CD4-positive, alpha-beta T cell treated with Interleukin-15 for 4 hours (primary cell): ENCODE data around the gene FTO.
"Not testable (repeated sequence)": the region's sequence is repeated elsewhere in the genome, so short reads cannot be mapped to it uniquely, and the experiment has no call there.

Source experiments
- DNase-seq: peaks from one replicate; pipeline ENCODE4 v3.0.0-alpha.2; 2020; ENCODE audit warnings: low spot score

The FTO gene

DNA sequence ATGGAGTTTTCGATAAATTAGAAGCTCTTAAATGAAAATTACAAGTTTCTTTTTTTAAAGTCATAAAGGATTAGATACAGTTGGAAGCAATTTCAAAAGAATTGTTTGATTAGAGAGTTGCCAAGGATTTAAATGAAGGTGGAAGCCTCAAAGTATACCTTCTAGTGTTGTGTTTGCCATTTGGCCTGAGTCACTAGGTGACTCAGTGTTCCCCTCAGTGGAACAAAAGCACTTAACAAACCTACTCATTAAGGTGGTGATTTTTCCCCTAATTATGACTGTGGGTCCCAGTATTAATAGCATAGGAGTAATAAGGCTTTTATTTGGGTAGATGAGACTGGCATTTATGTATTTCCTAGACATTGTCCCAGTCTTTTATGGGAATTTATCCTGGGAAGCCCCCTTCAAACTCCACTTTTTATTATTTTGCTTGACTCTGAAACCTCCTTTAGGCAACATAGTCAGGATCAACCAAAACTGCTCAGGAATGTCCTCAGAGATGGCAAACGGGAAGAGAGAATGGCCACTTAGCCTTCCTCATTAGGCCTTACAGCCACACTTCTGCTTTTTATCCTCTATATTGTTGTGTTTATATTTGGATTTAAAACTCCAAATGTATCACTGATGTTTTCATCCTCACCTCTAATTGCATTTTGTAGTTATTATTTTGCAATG lies 161.0 kb downstream of the FTO start:
- no peak for DNase-seq

DNA sequence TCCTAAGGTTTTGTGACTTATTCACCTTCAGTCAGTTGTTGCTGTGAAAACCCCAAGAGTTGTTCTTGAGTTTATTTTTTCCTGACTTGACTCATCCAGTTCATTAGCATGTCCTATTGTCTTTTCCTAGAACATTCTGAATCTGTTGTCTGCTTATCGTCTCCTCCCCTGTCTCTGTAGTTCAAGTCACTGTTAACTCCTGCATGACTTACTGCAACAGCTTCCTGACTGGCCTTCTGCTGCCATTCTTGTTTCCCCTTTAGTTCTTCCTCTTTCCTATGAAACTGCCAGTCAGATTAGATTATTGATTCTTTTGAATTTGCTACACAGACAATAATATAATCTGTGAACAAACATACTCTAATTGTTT lies 161.5 kb downstream of the FTO start:
- no peak for DNase-seq

DNA sequence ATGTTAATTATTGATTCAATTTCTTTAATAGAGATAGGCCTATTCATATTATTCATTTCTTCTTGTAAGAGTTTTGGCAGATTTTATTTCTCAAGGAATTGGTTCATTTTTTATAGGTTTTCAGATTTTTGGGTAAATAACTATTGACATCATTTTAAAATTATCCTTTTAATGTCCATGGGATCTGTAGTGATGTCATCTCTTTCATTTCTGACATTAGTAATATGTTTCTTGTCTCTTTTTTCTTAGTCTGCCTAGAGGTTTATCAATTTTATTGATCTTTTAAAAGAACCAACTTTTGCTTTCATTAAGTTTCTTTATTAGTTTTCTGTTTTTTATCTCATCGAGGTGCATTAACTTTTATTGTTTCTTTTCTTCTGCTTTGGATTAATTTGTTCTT lies 162.6 kb downstream of the FTO start:
- DNase-seq, result no peak

DNA sequence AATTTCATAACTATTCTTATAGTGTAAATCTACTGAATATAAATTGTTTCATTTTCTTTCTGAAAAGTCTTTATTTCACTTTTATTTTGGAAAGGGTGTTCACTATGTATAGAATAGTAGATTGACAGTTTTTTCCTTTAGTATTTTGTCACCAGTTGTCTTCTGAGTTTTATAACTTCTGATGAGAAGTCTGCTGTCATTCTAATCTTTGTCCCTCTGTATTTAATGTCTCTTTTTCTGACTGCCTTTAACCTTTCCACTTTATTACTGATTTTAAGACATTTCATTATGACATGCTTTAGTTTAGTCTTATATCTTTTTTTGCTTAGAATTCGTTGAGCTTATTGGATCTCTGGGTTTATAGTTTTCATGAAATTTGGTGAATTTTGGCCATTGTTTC lies 166.9 kb downstream of the FTO start:
- no peak for DNase-seq

DNA sequence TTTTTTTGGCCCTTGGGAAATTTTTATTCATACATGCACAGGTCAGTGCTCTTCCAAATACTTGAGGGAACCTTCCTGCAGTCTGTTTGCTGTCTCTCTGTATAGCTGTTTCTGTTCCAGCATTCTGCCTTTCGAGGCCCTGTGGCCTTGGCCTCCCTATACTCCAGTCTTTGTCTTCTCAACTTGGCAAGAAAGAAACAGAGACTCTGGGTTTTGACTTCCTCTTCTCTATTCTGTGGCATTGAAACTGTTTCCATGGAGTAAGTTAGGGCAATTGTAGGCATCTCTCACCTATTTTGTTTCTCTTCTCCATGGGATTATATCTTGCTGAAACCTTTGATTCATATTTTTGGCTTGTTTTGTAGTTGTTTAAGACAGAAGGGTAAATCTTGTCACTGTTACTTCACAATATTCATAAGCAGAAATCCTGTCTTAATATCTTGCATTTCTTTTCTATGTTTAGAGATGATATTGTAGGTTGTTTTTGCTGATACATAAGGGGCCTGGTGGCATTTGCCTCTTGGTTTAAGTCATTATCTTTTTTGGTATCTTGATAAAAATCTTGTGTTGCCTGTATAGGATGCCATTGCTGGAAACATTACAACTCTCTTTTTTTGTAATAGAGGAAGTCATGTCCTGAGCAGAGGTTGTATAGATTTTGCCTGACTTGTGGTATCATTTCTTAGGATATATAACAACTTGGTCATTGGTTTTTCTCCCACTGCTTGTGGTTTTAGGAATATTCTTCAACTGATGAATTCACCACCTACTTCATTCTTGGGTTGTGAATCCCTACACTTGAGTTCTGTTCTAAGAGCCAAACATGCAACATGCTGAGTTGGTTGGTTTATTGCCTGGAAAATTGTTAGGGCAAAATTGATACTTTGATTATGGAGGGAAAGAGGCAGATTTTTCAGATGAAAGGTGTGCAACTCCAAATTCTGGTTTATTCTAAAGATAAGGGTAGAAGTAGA lies 168.6 kb downstream of the FTO start:
- no peak for DNase-seq

DNA sequence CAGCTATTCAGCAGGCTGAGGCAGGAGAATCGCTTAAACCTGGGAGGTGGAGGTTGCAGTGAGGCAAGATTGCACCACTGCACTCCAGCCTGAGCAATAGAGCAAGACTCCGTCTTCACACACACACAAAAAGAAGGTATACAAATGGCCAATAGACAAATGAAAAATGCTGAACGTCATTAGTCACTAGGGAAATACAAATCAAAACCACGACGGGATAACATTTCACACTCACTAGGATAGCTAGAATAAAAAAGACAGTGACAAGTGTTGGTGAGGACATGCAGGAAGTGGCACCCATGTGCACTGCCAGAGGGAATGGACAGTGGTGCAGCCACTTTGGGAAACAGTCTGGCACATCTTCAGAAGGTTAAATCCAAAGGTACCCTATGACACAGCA lies 172.9 kb downstream of the FTO start:
- DNase-seq, result no peak

DNA sequence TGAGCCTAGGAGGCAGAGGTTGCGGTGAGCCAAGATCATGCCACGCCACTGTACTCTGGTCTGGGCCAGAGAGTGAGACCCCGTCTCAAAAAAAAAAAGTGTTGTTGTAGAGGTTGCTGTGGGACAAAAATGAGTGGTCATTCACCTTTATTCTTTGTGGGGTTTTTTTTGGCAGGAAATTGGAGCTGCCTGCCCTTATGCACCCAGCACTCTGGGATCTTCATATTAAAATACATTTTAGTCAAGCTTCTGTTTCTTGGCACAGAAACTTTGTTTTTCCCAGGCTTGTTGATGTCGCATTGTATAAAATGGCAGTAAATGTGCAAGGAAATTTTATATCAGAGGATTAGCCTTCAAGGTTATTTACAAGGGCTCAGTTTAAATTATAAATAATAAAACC lies 174.3 kb downstream of the FTO start:
- DNase-seq, result no peak

DNA sequence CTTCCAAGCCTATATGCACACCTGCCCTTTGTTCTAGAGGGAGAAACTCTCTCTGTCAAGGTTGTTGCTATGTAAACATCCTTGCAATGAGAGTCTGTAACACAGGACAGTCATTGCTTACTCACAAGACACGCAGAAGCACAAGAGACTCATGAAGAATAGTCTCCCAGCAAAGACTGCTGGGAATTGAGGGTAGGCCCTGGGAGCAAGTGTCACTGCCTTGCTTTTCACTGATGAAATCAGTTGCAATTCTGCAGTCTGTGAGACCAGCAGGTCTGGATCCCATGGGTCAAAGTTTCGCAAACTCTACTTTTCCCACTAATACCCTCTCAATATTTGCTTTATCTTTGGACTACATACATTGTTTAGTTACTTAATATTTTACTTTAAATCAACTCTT lies 177.4 kb downstream of the FTO start:
- DNase-seq, result no peak

DNA sequence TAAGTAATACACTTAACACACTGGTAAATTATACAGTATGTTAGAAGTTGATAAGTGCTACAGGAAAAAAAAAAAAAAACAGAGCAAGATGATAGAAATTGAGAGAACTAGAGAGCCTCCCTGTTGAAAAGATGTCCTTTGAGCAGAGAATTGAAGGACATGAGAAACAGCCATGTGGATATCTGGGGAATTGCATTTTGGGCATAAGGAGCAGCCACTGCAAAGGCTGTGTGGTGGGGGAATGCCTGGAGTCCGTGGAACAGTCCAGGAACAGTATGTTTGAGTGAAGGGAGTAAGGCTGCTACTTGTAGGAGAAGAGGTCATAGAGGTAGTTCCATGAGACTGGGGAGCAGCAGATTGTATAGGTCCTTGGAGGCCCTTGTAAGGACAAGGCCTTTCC lies 178.4 kb downstream of the FTO start:
- DNase-seq, result no peak

DNA sequence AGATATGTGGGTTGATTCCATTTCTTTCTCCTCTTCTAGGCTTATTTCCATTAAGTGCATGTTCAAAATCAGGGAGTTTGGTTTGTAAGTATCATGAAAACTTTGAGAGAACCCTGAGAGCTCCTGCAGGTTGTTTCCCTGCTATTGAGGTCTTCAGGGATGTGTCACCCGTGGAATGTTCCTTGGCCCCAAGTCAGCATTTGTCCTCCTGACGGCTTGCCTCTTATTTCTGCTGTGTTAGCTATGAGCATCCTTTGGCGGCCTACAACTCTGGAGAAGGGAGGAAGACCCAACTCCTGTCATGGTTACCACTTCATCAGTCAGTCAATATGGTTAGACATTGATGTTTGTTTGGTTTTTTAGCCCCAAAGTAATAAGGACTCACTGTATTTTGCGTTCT lies 180.8 kb downstream of the FTO start:
- DNase-seq, result no peak

DNA sequence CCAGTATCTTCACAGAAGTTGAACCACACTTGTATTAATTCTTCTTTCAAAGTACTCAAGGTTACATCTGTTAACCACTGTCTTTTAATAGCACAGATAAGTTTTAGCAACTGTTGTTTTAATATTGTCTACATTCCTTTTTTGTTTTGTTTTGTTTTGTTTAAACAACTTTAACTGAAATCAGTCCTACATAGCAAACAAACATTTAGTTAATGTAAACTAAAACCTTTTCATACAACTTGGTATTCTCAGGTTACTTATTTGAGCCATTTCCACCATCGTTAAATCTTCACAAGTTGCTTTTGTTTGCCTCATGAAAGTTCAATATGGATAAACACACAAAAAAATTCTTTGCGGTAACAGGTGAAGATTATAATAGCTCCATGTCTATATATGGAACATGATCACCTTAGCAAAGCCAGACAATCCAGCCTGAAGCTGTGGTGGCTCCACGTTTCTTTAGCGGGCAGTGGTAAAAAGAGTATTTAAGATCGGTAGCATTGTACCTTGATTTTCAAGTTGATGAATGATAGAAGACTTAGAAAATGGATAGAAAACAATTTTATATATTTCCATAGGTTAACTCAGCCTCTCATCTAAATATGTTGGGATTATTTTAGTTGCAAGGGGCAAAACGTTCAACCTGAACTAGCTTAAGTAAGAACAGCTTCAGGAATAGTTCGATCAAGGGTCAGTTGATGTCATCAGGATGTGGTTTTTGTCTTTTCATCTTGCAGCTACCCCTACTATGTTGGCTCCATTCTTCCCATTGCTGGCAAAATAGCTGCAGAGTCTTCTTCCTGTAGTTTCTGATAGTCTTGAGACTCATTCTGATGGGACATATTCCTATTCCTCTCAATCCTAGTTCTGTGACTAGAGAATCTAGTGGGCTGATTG lies 182.8 kb downstream of the FTO start:
- DNase-seq, result no peak

DNA sequence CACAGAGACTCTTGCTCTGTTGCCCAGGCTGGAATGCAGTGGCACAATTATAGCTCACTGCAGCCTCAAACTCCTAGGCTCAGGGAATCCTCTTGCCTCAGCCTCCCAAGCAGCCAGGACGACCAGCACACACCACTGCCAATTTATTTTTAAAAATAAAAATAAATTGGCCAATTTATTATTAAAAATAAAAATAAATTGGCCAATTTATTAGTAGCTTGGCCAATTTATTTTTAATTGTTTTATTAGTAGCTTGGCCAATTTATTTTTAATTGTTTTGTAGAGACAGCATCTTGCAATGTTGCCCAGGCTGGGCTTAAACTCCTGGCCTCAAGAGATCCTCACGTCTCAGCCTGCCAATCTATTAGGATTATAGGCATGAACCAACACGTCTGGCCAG lies 184.3 kb downstream of the FTO start:
- no peak for DNase-seq

DNA sequence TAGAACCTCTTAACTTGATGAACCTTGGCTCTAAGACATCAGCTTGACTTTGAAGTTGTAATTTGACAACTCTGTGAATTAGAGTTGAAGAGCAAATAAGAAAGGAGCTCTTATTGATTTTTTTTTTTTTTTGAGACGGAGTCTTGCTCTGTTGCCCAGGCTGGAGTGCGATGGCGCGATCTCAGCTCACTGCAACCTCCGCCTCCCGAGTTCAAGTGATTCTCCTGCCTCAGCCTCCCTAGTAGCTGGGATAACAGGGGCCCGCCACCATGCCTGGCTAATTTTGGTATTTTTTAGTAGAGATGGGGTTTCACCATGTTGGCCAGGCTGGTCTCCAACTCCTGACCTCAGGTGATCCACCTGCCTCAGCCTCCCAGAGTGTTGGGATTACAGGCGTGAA lies 186.9 kb downstream of the FTO start:
- DNase-seq, result not testable (repeated sequence)

DNA sequence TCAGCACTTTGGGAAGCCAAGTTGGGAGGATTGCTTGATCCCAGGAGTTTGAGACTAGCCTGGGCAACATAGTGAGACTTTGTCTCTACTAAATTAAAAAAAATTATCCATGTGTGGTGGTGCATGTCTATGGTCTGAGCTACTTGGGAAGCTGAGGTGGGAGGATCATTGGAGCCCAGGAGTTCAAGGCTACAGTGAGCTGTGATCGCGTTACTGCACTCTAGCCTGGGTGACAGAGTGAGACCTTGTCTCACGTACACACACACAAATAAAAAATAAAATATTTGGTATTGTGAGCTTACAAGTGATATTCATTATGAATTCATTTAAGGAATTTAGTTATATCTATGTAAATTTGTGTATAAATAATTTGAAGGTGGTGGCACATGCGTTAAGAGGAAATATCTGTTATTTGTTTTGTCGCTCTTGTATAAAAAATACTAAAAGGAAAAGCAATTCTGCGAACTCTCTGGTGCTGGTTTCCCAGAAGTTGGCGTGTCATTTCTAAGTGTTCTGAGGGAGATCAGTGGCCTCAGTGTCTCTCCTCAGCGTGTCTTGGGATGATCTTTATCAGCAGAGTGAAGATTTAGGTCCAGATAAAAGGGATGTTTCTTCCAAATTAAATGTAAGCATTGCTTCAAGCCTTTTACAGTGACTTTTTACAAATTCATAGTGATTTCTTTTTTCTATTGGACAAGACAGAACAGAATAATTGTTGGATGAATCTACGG lies 187.6 kb downstream of the FTO start:
- DNase-seq, result no peak

DNA sequence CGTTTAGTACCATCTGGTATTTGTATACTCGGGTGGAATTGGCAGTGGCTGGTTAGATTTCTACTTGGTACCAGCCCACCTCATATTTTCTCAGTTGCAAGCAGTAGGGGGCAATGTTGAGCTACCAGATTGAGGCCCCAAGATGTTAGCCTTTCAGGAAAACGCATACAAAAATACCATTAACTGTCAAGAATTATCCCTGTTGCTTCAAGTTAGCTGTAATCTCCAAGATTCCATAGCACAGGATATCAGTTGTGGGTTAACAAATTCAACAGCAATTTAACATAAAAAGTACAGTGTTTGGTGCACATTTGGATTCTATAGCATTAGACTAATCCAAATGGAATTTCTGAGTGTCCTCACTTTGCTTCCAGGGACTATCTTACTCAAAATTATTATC lies 188.2 kb downstream of the FTO start:
- peak; percentile 45 for DNase-seq

DNA sequence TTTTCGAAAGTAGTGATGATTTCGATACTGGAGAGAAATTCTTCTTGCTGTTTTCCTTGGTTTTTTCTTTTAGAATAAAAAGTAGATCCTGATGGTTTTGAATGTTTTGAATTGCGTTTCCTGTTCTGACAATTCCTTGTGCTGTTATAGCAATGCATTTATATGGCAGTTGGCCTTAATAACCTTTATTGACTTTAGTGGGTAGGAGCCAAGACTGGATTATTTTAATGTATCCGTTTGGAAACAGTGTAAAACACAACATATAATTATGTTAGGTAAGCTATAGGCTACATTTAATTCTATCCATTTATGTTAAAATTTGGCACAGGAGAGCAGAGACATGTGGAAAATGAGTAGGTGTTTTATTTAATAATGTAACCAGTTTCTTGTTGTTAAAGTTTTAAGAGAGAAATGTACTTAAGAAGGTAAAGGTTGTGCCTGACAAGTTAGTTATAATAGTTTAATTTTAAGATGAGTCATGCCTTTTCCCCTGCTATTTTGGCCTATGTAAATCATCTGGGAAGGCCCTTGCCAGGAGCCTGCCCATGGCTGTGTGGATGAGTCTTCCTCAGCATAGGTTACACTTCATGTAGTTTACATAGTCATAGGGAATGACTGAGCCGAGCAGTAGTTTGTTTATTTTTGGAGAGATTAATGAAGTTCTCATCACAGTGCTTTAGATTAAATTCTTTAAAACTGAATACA lies 189.9 kb downstream of the FTO start:
- DNase-seq, result no peak

DNA sequence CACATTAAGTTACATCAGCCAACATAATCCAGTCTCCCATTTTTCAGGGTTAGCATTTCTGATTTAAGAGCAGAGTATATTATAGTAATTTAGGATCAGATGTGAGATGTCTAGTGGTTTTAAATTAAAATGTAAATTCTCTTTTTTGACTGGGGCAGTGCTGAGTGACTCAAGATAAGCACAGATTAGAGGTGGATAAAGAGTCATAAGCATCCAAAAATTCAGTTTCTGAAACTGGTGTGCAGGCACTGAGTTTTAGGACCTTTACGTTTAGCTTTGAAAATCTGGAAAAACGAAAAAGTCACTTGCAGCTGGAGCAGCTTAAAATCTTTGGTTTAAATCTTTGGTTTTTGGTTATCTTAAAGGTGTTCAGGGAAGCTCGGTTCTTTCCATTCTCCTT lies 190.7 kb downstream of the FTO start:
- DNase-seq, result no peak

DNA sequence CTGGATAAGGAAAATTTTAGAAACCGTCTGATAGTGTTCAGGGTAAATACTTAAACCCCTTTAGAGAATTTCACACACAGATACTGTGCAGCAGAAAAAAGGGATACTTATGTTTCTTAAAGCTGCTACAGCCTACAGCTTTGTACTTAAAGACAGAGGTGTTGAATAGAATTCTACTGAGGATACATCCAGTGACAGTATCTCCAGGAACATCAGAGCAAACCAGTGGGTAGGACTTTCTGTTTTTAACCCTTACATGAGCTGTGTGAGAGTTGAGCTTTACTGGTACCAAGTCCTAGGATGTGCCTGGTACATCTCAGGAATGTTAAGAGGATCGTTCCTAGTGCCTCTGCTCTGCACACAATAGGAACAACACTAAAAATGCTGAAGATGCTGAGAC lies 191.5 kb downstream of the FTO start:
- no peak for DNase-seq

DNA sequence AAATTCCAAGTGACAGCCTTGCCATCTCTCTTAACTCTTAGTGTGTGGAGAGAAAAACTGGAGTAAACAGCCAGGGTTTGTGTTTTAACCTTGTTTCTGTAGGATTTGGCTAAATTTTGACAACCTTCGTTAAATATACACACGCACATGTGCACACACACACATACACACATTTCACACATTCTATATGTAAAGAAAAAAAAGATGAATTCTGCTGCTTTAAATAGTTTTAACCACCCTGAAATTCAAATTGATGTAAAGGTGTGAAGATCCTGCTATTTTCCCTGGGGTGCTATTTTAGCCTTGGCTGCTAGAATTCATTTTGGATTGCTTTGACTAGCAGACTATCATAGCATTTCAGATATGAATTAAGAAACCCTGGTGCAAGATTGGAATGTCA lies 191.9 kb downstream of the FTO start:
- no peak for DNase-seq

DNA sequence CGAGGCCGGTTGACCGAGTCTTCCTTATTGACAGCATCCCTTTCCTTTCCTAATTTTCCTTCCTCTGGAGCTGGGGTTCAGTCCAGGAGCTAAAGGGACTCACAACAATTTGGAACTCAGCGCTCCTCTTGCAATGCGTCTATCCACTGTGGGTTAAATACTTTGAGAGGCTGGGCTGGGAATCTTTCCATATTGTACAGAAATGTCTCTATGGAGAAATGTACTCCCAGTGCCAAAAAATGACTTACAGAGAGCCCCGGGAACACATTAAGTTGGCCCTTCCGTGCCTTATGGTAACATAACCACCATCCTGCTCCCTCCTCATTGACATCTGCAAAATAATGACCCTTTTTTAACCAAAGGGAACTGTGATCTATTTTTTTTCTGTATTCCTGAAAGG lies 192.8 kb downstream of the FTO start:
- no peak for DNase-seq

DNA sequence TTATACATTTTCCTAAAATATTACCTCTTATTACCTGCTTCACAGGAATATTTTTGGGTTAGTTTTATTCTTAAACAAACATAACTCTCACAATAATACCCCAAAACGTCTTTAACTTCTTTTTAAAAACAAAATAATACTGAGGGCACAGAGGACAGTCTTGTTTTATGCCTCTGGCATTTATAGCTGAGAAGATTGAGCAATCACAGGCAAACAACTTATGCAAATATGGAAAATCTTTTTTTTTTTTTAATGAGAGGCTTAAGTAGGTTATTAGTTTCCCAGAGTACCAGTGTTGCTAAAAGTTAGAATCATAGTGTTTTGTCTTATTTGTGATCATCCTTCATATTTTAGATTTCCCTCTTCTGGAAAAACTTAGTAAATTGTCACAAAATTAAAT lies 195.0 kb downstream of the FTO start:
- DNase-seq, result no peak
